LNCaP clone FGC (cell line): ENCODE results near the gene STARD3NL.

Source experiments
- DNase-seq: peaks from one replicate; pipeline ENCODE4 v3.0.0-alpha.2; 2011; ENCODE audit warnings: low read depth
- H3K4me3 ChIP-seq: 2 replicates; pipeline ENCODE4 v1.5.1; 2011; ENCODE audit warnings: mild to moderate bottlenecking, low read depth, low read length, control low read depth
- TF ChIP-seq, protein P1 (sequence below): IDR thresholded peaks from 2 replicates; pipeline ENCODE4 v1.5.1; 2012; ENCODE audit warnings: mild to moderate bottlenecking; ENCODE audit not compliant: control insufficient read depth, insufficient read depth; ENCODE audit errors: extremely low read depth

STARD3NL gene

DNA sequence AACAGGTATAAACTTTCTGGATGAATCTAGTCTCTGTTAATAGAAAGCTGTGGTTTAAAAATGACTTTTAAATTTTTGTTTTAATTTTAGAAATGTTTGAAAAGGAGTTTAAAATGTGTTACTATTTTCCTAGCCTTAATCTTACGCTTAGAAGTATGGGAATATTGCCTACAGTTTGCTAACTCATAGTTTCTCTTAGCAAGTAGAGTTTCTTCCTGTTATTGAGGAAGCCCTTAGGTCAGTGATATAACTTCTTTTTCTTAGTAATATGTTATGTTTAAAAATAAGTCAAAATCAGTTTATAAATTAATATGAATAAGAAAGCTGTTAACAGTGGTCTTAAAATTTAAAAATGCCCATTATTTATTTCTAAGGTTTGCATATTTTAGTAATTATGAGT, 3.1 kb downstream of the STARD3NL start:
- no peak overlapping the region for H3K4me3 ChIP-seq
- no peak for DNase-seq
- TF ChIP-seq, protein P1, sequence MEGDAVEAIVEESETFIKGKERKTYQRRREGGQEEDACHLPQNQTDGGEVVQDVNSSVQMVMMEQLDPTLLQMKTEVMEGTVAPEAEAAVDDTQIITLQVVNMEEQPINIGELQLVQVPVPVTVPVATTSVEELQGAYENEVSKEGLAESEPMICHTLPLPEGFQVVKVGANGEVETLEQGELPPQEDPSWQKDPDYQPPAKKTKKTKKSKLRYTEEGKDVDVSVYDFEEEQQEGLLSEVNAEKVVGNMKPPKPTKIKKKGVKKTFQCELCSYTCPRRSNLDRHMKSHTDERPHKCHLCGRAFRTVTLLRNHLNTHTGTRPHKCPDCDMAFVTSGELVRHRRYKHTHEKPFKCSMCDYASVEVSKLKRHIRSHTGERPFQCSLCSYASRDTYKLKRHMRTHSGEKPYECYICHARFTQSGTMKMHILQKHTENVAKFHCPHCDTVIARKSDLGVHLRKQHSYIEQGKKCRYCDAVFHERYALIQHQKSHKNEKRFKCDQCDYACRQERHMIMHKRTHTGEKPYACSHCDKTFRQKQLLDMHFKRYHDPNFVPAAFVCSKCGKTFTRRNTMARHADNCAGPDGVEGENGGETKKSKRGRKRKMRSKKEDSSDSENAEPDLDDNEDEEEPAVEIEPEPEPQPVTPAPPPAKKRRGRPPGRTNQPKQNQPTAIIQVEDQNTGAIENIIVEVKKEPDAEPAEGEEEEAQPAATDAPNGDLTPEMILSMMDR: no peak

GRCh38 chr7:38182450-38182849, 4.4 kb downstream of the STARD3NL start:
- no peak overlapping the region for H3K4me3 ChIP-seq
- TF ChIP-seq, protein P1: no peak
- DNase-seq: no peak

- DNase-seq: no peak
- TF ChIP-seq, protein P1: no peak
- H3K4me3 ChIP-seq: no peak overlapping the region
Observed at GRCh38 chr7:38185395-38186307, 7.6 kb downstream of the STARD3NL start.

DNA sequence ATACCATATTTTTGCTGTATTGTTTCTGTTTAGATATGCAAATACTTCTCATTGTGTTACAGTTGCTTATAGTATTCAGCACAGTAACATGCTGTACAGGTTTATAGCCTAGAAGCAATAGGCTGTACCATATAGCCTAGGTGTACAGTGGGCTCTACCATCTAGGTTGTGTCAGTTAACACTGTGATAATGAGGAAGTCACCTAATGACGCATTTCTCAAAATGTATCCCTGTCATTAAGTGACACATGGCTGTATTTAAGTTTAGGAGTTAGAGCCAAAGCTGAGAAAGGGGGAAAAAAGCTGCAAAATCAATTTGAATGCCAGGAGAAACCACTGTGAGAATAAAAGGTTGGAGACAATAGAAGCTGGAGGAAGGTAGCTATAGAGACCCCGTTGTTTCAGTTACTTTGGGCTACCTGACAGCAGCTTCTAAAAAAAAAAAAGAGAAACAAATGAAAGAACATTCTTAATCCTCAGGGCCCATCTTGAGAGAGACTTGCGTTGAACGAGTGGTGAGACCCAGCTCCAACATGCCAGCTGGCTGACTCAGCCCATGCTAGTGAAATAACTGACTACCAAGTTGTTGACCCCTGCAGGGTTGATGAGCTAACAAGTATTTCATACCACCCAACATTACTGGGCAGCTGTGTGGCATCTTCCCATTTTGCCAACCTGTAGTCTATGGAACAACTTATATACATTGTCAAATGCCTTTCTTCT, 8.7 kb downstream of the STARD3NL start:
- no peak for DNase-seq
- no peak overlapping the region for H3K4me3 ChIP-seq
- TF ChIP-seq, protein P1: no peak

- TF ChIP-seq, protein P1: no peak
- no peak overlapping the region for H3K4me3 ChIP-seq
- no peak for DNase-seq
Observed at GRCh38 chr7:38187794-38188440, 9.9 kb downstream of the STARD3NL start.

DNA sequence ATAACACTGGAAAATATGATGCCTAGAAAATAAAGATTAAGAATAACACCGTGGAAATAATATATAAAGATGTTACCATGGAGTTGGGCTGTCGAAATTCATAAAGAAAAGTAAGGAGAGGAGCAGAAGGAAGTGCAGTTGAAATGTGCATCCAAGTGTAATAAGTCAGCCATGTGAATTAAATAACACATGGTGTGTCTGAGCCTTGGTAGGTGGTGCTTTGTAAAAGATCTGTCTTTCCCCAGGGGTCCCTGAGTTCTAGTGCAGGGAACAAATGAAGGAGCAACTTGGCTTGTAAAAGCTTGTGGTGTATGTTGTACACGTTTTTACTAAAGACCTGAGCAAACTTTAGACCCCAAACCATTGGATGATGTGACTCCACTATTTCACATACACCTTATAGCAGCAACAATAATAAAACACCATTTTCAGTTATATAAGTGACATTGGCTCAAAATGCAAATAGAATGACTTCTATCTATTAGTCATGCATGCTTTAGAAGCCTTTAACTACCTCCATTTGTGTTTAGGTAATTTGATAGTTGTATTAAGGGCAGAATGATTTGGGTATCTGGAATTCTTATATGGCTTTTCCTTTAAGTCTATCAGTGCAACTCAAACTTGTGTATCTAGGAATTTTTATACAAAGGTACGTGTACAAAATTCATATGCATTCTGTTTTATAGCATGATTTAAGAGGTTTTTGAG, 11.3 kb downstream of the STARD3NL start:
- H3K4me3 ChIP-seq: no peak overlapping the region
- DNase-seq: no peak

More for the DNA sequence above, 11.3 kb downstream of the STARD3NL start:
- TF ChIP-seq, protein P1: no peak
